ENCODE measurements around the gene CEBPG.

The CEBPG gene

DNA sequence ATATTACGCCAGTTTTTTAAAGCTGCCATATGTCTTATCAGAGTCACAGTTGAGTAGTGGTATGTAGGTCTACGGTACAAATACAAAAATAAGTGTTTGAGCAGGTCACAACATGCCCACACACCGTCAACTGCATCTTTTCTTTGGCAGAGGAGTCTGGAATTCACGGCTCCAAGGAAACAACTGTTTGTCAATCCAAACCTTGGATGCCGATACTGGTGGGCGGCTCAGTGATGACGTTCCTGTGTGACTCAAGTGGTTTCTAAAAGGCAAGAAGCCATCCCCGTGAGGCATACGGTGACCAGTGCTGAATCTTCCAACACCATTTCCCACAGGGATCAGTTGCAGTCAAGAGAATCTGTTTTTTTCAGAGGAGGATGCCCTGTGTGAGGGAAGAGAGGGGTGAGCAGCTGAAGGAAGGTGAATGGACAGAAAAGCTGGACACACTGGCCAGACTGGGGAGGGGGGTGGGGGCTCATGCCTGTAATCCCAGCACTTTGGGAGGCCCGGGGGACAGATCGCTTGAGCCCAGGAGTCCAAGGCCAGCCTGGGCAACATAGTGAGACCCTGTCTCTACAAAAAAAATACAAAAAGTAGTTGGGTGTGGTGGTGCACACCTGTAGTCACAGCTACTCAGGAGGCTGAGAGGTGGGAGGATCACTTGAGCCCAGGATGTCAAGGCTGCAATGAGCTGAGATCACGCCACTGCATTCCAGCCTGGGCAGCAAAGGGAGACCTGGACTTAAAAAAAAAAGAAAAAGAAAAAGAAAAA, 22.8 kb upstream of the CEBPG start:
- peak in 12 of 56 donors; percentile 3 to 44 (median 16) for DNase-seq

GRCh38 chr19:33355535-33355934, 18.0 kb upstream of the CEBPG start:
- no peak for DNase-seq

DNA sequence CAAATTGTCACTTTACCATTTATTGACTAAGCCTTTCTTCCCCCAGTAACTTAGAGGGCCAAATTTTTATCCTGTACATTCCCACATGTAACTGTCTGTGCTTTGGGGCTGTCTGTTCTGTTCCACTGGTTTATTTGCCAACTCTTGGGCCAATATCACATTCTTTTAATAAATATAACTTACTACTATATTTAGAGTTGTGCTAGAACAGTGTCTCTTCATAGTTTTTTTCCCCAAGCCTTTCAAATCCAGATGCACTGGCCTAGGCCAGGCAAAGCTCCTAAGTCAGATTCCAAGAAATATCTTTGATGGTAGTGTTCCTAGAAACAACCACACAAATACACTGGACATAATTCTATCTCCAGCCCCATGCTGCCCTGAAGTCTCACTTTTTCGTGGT, 16.0 kb upstream of the CEBPG start:
- no peak for DNase-seq

DNA sequence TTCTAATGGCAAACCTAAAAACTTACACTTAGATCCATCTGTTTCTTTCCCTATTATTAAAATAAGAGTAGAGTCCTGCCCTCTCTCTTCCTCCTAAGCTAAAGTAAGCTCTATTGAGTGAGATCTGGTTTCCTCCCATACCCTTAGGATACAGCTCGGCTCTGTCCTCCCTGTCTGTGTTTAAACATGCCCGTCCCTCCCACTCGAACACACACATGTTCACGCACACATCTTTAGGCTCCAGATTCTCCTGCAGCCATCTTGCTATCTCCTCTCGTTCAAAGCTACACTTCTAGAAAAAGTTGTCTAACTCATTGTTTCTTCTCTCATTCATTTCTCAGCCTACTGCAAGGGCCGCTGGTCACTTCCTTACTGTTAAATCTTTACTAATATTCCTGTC, 15.1 kb upstream of the CEBPG start:
- no peak for DNase-seq

DNA sequence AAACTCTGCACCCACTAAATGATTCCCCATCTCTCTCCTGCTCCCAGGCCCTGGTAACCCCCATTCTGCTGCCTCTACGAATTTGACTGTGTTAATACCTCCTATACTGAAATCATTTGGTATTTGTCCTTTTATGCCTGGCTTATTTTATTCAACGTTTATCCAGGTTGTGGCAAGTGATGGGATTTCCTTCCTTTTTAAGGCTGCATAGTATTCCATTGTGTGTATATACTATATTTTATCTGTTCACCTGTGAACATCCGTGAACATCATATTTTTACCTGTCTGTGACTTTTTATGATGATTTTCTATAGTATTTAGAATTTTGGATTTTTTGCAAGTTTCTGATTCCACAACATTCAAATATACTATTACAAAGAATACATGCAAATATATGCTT, 13.9 kb upstream of the CEBPG start:
- DNase-seq = no peak

GRCh38 chr19:33362508-33363228, 10.8 kb upstream of the CEBPG start:
- no peak for DNase-seq

DNA sequence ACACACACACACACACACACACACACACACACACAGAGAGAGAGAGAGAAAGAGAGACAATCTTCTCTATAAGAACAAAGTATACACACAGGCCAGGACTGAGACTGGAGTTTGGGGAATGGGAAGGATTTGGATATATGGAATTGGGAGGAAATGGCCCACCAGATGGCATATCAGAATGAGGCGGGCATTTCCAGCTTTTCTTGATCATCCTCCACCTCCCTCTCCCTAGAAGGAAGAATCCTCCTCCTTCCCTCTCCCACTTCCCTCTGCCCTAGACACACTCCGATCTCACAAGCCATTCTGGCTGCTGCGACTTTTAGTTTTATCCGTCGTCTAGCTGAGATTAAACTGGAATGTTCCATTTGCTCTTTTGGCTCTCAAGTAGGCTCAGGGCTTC, 10.0 kb upstream of the CEBPG start:
- DNase-seq = no peak

- DNase-seq = no peak
These were observed 7.8 kb upstream of the CEBPG start for GRCh38 chr19:33365691-33366090.

DNA sequence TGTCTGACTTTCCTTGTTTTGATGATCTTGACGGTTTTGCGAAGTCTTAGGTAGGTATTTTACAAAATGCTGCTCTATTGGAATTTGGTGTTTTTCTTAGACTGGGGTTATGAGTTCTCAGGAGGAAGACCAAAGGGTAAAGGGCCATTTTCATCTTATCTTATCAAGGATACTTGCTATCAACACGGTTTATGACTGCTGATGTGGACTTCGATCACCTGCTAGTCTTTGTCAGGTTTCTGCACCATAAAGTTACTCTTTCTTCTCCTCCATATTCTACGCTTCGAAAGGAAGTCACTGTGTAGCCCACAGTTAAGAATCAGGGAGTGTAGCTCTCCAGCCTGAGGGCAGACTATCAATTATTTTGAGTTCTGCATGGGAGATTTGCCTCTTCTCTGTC, 7.4 kb upstream of the CEBPG start:
- no peak for DNase-seq

DNA sequence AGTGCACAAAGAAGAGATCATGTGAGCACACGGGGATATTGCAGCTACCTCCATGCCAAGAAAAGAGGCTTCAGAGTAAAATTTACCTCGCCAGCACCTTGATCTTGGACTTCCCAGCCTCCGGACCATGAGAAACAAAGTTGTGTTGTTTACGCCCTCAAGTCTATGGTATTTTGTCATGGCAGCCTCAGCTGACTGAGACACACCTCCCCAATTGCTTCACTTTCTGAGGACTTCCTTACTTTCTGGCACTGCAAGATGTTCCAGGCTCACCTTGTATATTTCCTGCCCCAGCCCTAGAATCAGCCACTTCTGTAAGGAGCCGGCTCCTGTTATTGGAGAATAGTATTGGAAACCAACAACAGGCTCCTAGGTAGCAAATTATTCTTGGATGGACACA, 6.6 kb upstream of the CEBPG start:
- DNase-seq = no peak

DNA sequence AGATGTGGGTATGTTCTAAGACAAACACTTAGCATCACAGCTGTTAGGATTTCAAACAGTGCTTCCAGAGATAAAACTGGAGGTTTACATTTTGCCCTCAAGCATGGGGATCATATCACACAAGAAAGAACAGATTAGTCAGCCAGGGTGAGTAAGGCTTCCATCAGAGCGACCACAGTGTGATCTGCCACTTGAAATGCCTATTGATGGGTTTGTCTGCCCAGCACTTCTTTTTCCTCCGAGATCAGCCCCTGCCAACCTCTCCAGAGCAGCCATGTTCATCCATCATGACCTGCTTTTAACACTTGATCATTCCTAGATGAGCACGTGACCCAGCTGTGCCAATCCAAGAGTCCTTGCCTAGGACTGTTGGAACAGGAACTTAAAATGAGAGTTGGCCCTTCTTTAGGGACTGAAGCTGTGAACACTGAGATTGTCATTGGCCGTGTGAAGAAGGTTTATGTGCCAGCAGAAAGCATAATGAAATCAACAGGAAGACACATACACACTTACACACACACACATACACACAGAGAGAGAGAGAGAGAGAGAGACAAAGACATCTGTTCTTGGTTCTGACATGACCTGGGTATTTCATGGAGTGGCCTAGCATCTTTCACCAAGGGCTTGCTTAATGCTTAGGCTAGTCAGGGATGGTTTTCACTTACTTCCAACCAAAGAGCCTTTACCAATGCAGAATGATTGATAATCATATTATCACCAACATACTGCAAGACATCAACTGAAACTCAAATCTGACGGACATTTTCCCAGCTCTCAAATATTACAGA, 5.2 kb upstream of the CEBPG start:
- no peak for DNase-seq

GRCh38 chr19:33370783-33371182, 2.7 kb upstream of the CEBPG start:
- no peak for DNase-seq

DNA sequence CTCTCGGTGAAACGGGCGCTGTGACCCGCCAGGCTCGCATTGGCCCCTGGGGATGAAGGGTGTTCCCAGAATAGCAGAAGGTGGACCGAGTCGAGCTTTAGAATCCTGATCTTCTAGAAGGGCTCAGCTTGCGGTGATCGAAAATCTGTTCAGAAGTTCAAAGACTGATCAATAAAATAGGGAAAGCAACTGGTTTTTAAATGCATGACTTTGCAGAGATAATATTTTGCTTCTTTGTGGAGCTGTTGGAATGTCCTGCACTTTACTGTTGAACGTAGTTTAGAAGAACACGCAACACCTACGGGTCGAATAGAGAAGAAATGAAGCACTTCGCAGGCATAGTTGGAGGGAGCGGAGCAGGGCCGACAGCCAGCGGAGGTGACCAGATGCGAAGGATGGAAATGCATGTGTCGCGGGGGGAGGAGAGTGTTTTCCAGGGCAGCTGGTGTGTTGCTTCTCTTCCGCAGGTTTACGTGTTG, 766 bp downstream of the CEBPG start:
- DNase-seq = peak in 1 of 56 donors; percentile 27

DNA sequence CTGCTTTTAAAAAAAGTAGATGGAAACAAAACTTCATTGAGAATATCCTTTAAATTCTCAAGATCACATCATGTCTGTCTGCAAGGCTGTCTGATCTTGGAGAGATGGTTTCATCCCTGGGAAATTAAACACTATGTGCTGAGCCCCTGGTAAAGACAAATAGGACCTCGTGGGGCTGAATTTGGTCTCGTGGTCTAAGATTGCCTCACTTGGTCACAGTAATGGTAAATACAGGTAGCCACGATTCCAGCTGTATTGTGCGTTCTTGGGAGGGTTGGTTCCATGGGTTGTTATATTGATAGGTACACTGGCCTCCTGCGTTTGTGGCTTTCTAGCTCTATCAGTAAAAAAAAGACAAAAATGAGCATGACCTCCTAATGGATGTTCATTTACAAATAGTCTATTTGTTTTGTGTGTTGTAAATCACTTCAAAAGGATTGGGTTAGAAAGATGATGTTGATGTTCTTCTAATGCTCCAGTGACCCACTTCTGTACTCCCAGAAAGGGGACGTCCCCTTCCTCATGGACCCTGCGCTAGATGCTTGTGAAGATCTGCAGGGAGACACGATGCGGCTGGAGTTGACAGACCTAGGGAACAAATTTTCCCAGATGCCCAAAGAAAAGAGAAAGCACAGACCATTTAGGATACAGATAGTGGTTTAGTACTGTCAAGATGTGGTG, 1.8 kb downstream of the CEBPG start:
- no peak for DNase-seq

DNA sequence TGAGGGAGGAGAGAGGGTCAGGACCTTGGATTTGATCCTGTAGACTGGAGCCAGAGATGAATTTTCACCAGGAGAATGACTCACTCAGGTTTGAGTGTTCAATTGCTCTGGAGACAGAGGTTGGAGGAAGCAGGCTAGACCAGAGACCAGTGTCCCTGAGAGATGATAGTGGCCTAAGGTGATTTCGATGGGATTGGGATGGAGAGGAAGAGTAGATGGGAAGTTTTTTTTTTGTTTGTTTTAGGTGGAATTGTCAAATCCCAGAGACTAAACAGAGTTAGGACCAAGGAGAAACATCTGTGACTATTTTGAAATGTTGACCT, 2.3 kb downstream of the CEBPG start:
- DNase-seq = no peak

DNA sequence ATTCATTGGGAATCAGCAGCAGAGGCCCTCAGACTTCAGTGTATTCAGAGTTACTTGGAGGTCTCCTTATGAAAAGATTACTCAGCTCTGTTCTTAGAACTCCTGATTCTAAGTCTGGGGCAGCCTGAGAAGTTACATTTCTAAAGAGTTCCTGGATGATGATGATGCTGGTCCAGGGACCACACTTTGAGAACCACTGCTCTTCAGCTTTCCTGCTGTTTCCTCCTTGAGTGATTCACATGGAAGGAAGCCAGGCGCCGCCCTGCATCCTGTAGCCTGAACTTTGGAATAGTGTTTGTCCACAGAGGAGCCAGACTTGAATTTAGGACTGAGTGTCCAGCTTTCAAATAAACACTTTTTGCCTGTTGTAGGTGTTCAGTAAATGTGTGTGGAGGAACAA, 2.9 kb downstream of the CEBPG start:
- DNase-seq = peak in 1 of 56 donors; percentile 13

DNA sequence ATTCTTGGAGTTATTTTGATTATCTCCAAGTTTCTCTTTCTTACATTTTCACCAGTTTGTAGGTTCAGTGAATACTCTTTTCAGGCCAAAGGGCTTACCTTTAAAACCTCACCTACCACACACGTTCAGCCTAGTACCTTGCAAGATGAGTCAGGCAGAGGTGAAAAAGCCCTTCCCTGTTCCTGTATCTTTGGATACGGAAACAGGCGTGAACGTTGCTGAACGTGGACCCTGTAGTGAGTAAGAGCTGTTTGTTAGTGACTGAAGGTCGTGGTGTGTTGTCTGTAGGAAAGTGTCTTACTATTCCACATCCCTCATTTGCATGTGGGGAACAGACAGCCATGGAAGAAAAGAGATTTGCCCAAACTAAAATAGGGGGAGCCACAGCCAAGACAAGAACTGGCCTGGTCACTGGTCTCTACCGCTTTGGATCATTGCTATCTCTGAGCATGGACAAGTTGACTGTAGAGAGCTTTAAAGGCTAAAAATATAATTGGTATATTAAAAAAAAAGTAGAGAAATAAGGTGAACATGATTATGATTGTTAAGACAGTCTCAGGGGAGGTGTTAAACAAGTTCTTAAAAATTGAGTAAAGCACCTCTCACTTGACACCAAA, 3.5 kb downstream of the CEBPG start:
- DNase-seq = no peak

DNA sequence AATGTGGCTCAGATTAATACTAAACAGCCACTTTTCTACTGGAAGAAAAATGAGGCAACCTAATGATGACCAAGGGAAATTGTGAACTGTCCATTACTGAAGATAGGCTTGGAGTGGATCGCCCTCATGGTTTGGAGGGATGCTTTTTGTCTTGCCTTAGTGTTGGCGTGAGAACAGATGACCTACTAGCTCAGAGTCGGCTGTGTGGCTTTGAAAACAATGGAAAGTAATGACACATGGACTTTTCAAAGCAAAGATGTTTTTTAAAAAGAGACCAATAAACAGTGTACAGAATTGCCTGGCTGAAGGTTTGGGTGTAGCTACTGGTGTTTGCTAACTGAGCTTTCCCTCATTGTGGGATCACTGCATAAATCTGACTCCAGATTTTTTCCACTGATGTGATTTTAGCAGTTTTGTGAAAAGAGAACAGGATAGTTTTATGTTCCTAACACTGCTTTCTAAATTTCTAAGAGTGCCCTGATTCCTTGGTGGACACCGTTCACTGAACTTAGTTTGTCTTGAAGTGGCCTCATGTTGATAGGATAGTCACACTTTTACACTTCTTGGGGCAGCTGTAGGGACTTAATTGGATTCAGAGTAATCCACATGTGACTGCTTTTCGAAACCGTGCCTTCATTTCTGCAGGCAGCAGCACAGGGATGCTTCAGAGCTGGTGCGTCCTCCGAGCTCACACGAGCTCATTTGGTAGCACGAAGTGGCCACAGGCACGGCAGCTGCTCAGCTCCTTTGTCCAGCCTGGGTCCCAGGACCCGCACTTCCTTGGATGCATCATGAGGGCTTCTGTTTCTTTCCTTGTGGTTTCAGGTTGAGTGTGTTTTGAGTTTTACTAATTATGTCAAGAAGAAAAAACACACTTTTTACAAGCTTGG, 4.3 kb downstream of the CEBPG start:
- no peak for DNase-seq

DNA sequence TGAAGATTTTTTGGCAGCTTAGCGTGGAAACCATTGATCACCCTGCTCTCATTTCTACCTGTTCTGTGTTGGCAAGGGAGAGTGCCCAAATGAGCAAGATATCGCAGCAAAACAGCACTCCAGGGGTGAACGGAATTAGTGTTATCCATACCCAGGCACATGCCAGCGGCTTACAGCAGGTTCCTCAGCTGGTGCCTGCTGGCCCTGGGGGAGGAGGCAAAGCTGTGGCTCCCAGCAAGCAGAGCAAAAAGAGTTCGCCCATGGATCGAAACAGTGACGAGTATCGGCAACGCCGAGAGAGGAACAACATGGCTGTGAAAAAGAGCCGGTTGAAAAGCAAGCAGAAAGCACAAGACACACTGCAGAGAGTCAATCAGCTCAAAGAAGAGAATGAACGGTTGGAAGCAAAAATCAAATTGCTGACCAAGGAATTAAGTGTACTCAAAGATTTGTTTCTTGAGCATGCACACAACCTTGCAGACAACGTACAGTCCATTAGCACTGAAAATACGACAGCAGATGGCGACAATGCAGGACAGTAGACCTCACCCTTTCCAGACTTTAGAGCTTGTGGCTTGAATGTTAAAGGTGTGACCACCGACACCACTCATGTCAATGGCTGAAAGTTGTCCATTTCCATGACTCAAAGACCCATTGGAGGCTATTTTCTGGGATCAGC, 5.8 kb downstream of the CEBPG start:
- DNase-seq = no peak

- DNase-seq = no peak
These were observed 7.6 kb downstream of the CEBPG start for GRCh38 chr19:33381101-33381500.
